ENCODE measurements around the gene HLA-A.

The HLA-A gene

DNA sequence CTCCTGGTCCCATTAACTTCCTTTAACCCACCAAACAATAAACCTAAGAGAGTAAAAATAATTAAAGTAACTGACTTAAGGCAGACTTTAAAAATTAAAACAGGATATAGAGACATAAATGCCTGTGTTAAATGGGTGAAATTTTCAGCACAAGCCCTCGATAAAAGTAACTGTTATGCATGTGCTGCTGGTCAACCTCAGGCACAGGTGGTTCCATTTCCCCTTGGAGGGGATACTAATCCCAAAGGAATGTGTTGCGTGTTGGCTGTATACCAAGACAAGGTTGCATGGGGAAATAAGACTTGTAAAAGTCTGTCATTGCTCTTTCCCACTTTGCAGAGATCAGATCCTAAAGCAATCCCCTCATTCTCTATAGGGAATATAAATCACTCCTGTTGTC, 25.8 kb downstream of the HLA-A start:
- Histone ChIP-seq H3K79me1 (ENCODE audit: low read length) (peaks cover 3% of the 10 kb centered on the region), H3K79me2 (ENCODE audit: control insufficient read depth, insufficient read depth, low read length, poor library complexity) (no peaks in the 10 kb centered on the region), H3K23ac (ENCODE audit: low read length) (no peak overlapping the region), H2BK120ac (ENCODE audit: insufficient read depth, low read length, poor library complexity) (no peak overlapping the region), H3K4ac (ENCODE audit: low read depth, low read length) (no peak overlapping the region), H2BK5ac (ENCODE audit: low read depth, low read length, poor library complexity) (no peak overlapping the region), H4K12ac (ENCODE audit: low read depth, low read length) (no peak overlapping the region), H3K4me3 (ENCODE audit: low read depth, low read length) (no peak overlapping the region), H3K9ac (ENCODE audit: low read length) (no peak overlapping the region), H3K4me2 (ENCODE audit: low read length) (no peak overlapping the region), H3K4me1 (ENCODE audit: control insufficient read depth in 1 of 2, insufficient read depth in 2 of 2, low read length in 2 of 2) (peaks cover 5 to 12% of the 10 kb centered on the region in 2 experiments), H3K9me3 (ENCODE audit: insufficient read depth, low read depth, low read length) (peaks cover 2% of the 10 kb centered on the region), H2BK12ac (ENCODE audit: low read length) (no peak overlapping the region), H4K91ac (ENCODE audit: low read depth, low read length) (no peak overlapping the region), H4K8ac (ENCODE audit: low read depth, low read length) (no peak overlapping the region), H3K36me3 (ENCODE audit: control insufficient read depth in 1 of 2, insufficient read depth in 2 of 2, low read length in 2 of 2) (no peaks in the 10 kb centered on the region), H3K14ac (ENCODE audit: low read length) (no peak overlapping the region), H3K18ac (ENCODE audit: low read length) (no peak overlapping the region), H3K27ac (ENCODE audit: low read depth, low read length) (no peak overlapping the region), H3K27me3 (ENCODE audit: insufficient read depth, low read length) (no peaks in the 10 kb centered on the region), H2AK5ac (ENCODE audit: low read length) (no peak overlapping the region), H2AFZ (ENCODE audit: insufficient read depth, low read length, poor library complexity) (no peak overlapping the region)
- DNase-seq: no peak
- WGBS (ENCODE audit: extremely low coverage, insufficient coverage, insufficient read length): no CpG with 5 or more reads among the region's 2 CpGs

DNA sequence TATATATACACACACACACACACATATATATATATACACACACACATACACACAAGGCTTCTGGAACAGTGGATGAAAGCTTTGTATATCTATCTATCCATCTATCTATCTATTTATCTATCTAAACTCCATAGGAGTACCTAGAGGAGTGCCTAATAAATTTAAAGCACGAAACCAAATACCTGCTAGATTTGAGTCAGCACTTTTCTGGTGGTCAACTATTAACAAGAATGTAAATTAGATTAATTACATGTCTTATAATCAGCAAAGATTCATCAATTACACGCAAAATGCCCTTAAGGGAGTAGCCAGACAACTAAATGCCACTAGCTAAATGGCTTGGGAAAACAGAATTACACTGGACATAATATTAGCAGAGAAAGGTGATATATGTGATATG, 26.6 kb downstream of the HLA-A start:
- H4K8ac ChIP-seq (ENCODE audit: low read depth, low read length): no peak overlapping the region

GRCh38 chr6:29970711-29971110, 28.4 kb downstream of the HLA-A start:
- Histone ChIP-seq H2AK5ac (ENCODE audit: low read length) (no peak overlapping the region), H4K91ac (ENCODE audit: low read depth, low read length) (no peak overlapping the region), H3K27ac (ENCODE audit: low read depth, low read length) (no peak overlapping the region), H2BK12ac (ENCODE audit: low read length) (no peak overlapping the region), H3K4me3 (ENCODE audit: low read depth, low read length) (no peak overlapping the region), H3K79me2 (ENCODE audit: control insufficient read depth, insufficient read depth, low read length, poor library complexity) (no peaks in the 10 kb centered on the region), H4K8ac (ENCODE audit: low read depth, low read length) (no peak overlapping the region), H4K12ac (ENCODE audit: low read depth, low read length) (no peak overlapping the region), H3K36me3 (ENCODE audit: control insufficient read depth in 1 of 2, insufficient read depth in 2 of 2, low read length in 2 of 2) (no peaks in the 10 kb centered on the region), H3K4me1 (ENCODE audit: control insufficient read depth in 1 of 2, insufficient read depth in 2 of 2, low read length in 2 of 2) (peaks cover 0 to 7% of the 10 kb centered on the region in 2 experiments), H3K9me3 (ENCODE audit: insufficient read depth, low read depth, low read length) (peaks cover 2% of the 10 kb centered on the region), H3K18ac (ENCODE audit: low read length) (no peak overlapping the region), H2AFZ (ENCODE audit: insufficient read depth, low read length, poor library complexity) (no peak overlapping the region), H3K4me2 (ENCODE audit: low read length) (no peak overlapping the region), H3K79me1 (ENCODE audit: low read length) (no peaks in the 10 kb centered on the region), H3K9ac (ENCODE audit: low read length) (no peak overlapping the region), H2BK120ac (ENCODE audit: insufficient read depth, low read length, poor library complexity) (no peak overlapping the region), H3K14ac (ENCODE audit: low read length) (no peak overlapping the region), H2BK5ac (ENCODE audit: low read depth, low read length, poor library complexity) (no peak overlapping the region), H3K27me3 (ENCODE audit: insufficient read depth, low read length) (peaks cover 11% of the 10 kb centered on the region), H3K23ac (ENCODE audit: low read length) (no peak overlapping the region), H3K4ac (ENCODE audit: low read depth, low read length) (no peak overlapping the region)
- WGBS (ENCODE audit: extremely low coverage, insufficient coverage, insufficient read length): no CpG with 5 or more reads among the region's 2 CpGs
- no peak for DNase-seq

More for the DNA sequence above, 26.6 kb downstream of the HLA-A start:
- H3K36me3 ChIP-seq (ENCODE audit: control insufficient read depth in 1 of 2, insufficient read depth in 2 of 2, low read length in 2 of 2): no peaks in the 10 kb centered on the region
- no peak overlapping the region for H2BK5ac ChIP-seq (ENCODE audit: low read depth, low read length, poor library complexity)
- H3K14ac ChIP-seq (ENCODE audit: low read length): no peak overlapping the region
- H3K4me3 ChIP-seq (ENCODE audit: low read depth, low read length): no peak overlapping the region
- WGBS (ENCODE audit: extremely low coverage, insufficient coverage, insufficient read length): no CpG with 5 or more reads among the region's 2 CpGs
- H3K4ac ChIP-seq (ENCODE audit: low read depth, low read length): no peak overlapping the region
- peaks cover 5 to 12% of the 10 kb centered on the region in 2 experiments for H3K4me1 ChIP-seq (ENCODE audit: control insufficient read depth in 1 of 2, insufficient read depth in 2 of 2, low read length in 2 of 2)
- peaks cover 3% of the 10 kb centered on the region for H3K79me1 ChIP-seq (ENCODE audit: low read length)
- no peak overlapping the region for H2BK120ac ChIP-seq (ENCODE audit: insufficient read depth, low read length, poor library complexity)
- H2AFZ ChIP-seq (ENCODE audit: insufficient read depth, low read length, poor library complexity): no peak overlapping the region
- no peak overlapping the region for H3K18ac ChIP-seq (ENCODE audit: low read length)
- H3K23ac ChIP-seq (ENCODE audit: low read length): no peak overlapping the region
- no peak for DNase-seq
- no peak overlapping the region for H4K12ac ChIP-seq (ENCODE audit: low read depth, low read length)
- no peak overlapping the region for H3K27ac ChIP-seq (ENCODE audit: low read depth, low read length)
- no peak overlapping the region for H3K4me2 ChIP-seq (ENCODE audit: low read length)
- H3K9me3 ChIP-seq (ENCODE audit: insufficient read depth, low read depth, low read length): peaks cover 2% of the 10 kb centered on the region
- no peak overlapping the region for H4K91ac ChIP-seq (ENCODE audit: low read depth, low read length)
- no peak overlapping the region for H3K9ac ChIP-seq (ENCODE audit: low read length)
- no peak overlapping the region for H2AK5ac ChIP-seq (ENCODE audit: low read length)
- no peaks in the 10 kb centered on the region for H3K79me2 ChIP-seq (ENCODE audit: control insufficient read depth, insufficient read depth, low read length, poor library complexity)
- H3K27me3 ChIP-seq (ENCODE audit: insufficient read depth, low read length): no peaks in the 10 kb centered on the region
- H2BK12ac ChIP-seq (ENCODE audit: low read length): no peak overlapping the region

DNA sequence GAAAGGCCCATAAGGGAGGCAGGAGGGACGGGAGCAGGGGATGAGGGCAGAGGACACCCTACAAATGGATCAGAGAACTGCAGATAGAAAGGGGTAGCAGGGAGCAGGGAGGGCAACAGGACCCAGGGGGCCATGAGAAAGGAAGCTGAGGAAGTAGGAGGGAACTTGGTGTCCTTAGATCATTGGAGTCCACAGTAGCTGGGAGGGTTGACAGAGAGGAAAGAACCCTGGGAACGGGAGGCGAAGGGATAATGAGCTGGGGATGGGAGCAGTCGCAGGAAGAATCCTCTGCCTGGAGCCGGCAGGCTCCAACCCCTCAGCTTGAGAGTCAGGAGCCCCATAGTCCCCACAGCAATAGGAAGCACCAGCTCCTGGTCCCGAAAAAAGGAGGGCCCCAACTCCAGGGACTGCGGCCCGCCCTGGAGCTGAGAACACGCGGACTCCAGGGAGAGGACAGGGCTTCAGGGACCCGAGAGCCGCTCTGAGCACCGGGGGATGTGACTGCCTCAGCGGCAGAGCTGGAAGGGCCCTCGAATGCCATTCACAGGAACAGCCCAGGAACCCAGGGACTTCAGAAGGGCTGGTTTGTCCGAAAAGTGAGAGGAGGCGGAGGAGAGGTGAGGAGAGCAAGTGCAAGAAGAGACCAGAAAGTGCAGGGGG, 32.7 kb downstream of the HLA-A start:
- H4K91ac ChIP-seq (ENCODE audit: low read depth, low read length): no peak overlapping the region
- H3K23ac ChIP-seq (ENCODE audit: low read length): no peak overlapping the region
- peaks cover 20% of the 10 kb centered on the region for H3K27me3 ChIP-seq (ENCODE audit: insufficient read depth, low read length)
- H3K36me3 ChIP-seq (ENCODE audit: control insufficient read depth in 1 of 2, insufficient read depth in 2 of 2, low read length in 2 of 2): no peaks in the 10 kb centered on the region
- H2BK12ac ChIP-seq (ENCODE audit: low read length): no peak overlapping the region
- H3K4me3 ChIP-seq (ENCODE audit: low read depth, low read length): no peak overlapping the region
- H3K4me2 ChIP-seq (ENCODE audit: low read length): no peak overlapping the region
- H2BK5ac ChIP-seq (ENCODE audit: low read depth, low read length, poor library complexity): no peak overlapping the region
- H3K4ac ChIP-seq (ENCODE audit: low read depth, low read length): no peak overlapping the region
- H2AFZ ChIP-seq (ENCODE audit: insufficient read depth, low read length, poor library complexity): no peak overlapping the region
- H3K9me3 ChIP-seq (ENCODE audit: insufficient read depth, low read depth, low read length): peaks cover 2% of the 10 kb centered on the region
- no peak overlapping the region for H2AK5ac ChIP-seq (ENCODE audit: low read length)
- no peak overlapping the region for H3K27ac ChIP-seq (ENCODE audit: low read depth, low read length)
- H4K12ac ChIP-seq (ENCODE audit: low read depth, low read length): no peak overlapping the region
- no peaks in the 10 kb centered on the region for H3K79me1 ChIP-seq (ENCODE audit: low read length)
- no peaks in the 10 kb centered on the region for H3K79me2 ChIP-seq (ENCODE audit: control insufficient read depth, insufficient read depth, low read length, poor library complexity)
- H2BK120ac ChIP-seq (ENCODE audit: insufficient read depth, low read length, poor library complexity): no peak overlapping the region
- no peak for DNase-seq
- H3K18ac ChIP-seq (ENCODE audit: low read length): no peak overlapping the region
- H3K4me1 ChIP-seq (ENCODE audit: control insufficient read depth in 1 of 2, insufficient read depth in 2 of 2, low read length in 2 of 2): peaks cover 0 to 6% of the 10 kb centered on the region in 2 experiments
- WGBS (ENCODE audit: extremely low coverage, insufficient coverage, insufficient read length): no CpG with 5 or more reads among the region's 17 CpGs
- no peak overlapping the region for H3K9ac ChIP-seq (ENCODE audit: low read length)
- no peak overlapping the region for H4K8ac ChIP-seq (ENCODE audit: low read depth, low read length)
- H3K14ac ChIP-seq (ENCODE audit: low read length): no peak overlapping the region

All from trophoblast cell (in vitro differentiated cells and primary cell).